K562 (cell line): ENCODE measurements around the gene LGALS8.

ENCODE experiments used
- ATF3 ChIP-seq, 2 experiments: fragments of 450-650 bp in 1 of 2; sonication (generic) in 1 of 2; formaldehyde crosslinking in 1 of 2; IDR thresholded peaks in 1 of 2; conservative IDR thresholded peaks in 1 of 2; 2 replicates each; pipeline versions ENCODE4 v1.6.1 to v1.8.1; 2016 to 2023; ENCODE audit warnings: mild to moderate bottlenecking in 2 of 2, moderate library complexity in 2 of 2, inconsistent platforms in 1 of 2, missing genetic modification reagents in 1 of 2
- BRCA1 ChIP-seq, 2 experiments: fragments of 450-650 bp in 1 of 2; sonication (generic) in 1 of 2; formaldehyde crosslinking in 1 of 2; IDR thresholded peaks; 2 replicates each; pipeline versions ENCODE4 v1.5.0 to v1.6.1; 2017 to 2020; ENCODE audit warnings: mild to moderate bottlenecking in 1 of 2, missing genetic modification reagents in 1 of 2
- JUND ChIP-seq, 2 experiments: IDR thresholded peaks; 2 replicates in 1 of 2; 3 replicates in 1 of 2; pipeline ENCODE4 v1.6.1; 2011; ENCODE audit warnings: borderline replicate concordance in 2 of 2, low read depth in 2 of 2, low read length in 2 of 2, improper control_type of control experiment in 1 of 2, missing biosample characterization in 1 of 2, missing genetic modification characterization in 1 of 2, missing genetic modification reagents in 1 of 2
- MAX ChIP-seq: sonication (generic); formaldehyde crosslinking; IDR thresholded peaks from 2 replicates; pipeline ENCODE4 v1.9.0; 2022; ENCODE audit warnings: mild to moderate bottlenecking, missing genetic modification reagents
- PTRF ChIP-seq: fragments of 450-650 bp; IDR thresholded peaks from 2 replicates; pipeline ENCODE4 v1.6.1; 2016; ENCODE audit warnings: mild to moderate bottlenecking, missing genetic modification characterization, missing compliant biosample characterization
- RCOR1 ChIP-seq, 2 experiments: IDR thresholded peaks; 2 replicates each; pipeline ENCODE4 v1.6.1; 2012; ENCODE audit warnings: low read depth in 2 of 2, low read length in 2 of 2, borderline replicate concordance in 1 of 2, improper control_type of control experiment in 1 of 2
- SLC30A9 ChIP-seq: fragments of 250-450 bp; sonication (Bioruptor Pico); IDR thresholded peaks from 2 replicates; pipeline ENCODE4 v1.8.0; 2022; ENCODE audit warnings: mild to moderate bottlenecking, moderate library complexity
- SMARCE1 ChIP-seq: fragments of 450-650 bp; IDR thresholded peaks from 2 replicates; pipeline ENCODE4 v1.7.1; 2016; ENCODE audit warnings: mild to moderate bottlenecking
- TAF15 ChIP-seq: fragments of 200-400 bp; formaldehyde crosslinking; IDR thresholded peaks from 2 replicates; pipeline ENCODE4 v1.6.1; 2017; ENCODE audit warnings: mild to moderate bottlenecking, low read depth, low read length, moderate library complexity
- TAL1 ChIP-seq: fragments of 450-650 bp; IDR thresholded peaks from 2 replicates; pipeline ENCODE4 v1.6.1; 2016; ENCODE audit warnings: mild to moderate bottlenecking
- ZFP36 ChIP-seq: fragments of 150-350 bp; IDR thresholded peaks from 2 replicates; pipeline ENCODE4 v1.6.1; 2018; ENCODE audit warnings: low read length, low read depth; ENCODE audit not compliant: partially characterized antibody
- ZFX ChIP-seq: sonication (generic); formaldehyde crosslinking; IDR thresholded peaks from 2 replicates; pipeline ENCODE4 v1.8.0; 2022; ENCODE audit warnings: mild to moderate bottlenecking, missing genetic modification reagents, moderate library complexity
- ZNF282 ChIP-seq: sonication (generic); formaldehyde crosslinking; IDR thresholded peaks from 2 replicates; pipeline ENCODE4 v1.8.1; 2023; ENCODE audit warnings: missing genetic modification reagents
- ZNF668 ChIP-seq: fragments of 250-450 bp; sonication (Bioruptor Pico); IDR thresholded peaks from 2 replicates; pipeline ENCODE4 v1.8.0; 2022; ENCODE audit warnings: mild to moderate bottlenecking, inconsistent platforms

GRCh38 chr1:236480758-236481436, 42.9 kb upstream of the LGALS8 start:
- TF ChIP-seq SMARCE1: no peak
- TF ChIP-seq MAX (CRISPR knock-in tag): no peak
- no peak for TF ChIP-seq JUND (IDR thresholded peaks at IDR 0.05; ENCODE audit: borderline replicate concordance, low read depth, low read length)
- TF ChIP-seq JUND (tag; IDR thresholded peaks at IDR 0.05; ENCODE audit: borderline replicate concordance, low read depth, low read length): no peak
- TF ChIP-seq TAF15: no peak
- no peak for TF ChIP-seq PTRF (tag)
- no peak for TF ChIP-seq ZNF668
- no peak for TF ChIP-seq BRCA1 (IDR thresholded peaks at IDR 0.05)
- no peak for TF ChIP-seq BRCA1 (CRISPR knock-in tag; IDR thresholded peaks at IDR 0.05)
- TF ChIP-seq ZFP36: no peak
- TF ChIP-seq TAL1: no peak
- no peak for TF ChIP-seq ATF3 (IDR thresholded peaks at IDR 0.05)
- TF ChIP-seq ATF3 (CRISPR knock-in tag; conservative IDR thresholded peaks at IDR 0.05): no peak
- no peak for TF ChIP-seq ZFX (CRISPR knock-in tag)
- no peak for TF ChIP-seq RCOR1 (IDR thresholded peaks at IDR 0.05; ENCODE audit: borderline replicate concordance in 1 of 2, low read depth in 2 of 2, low read length in 2 of 2)
- no peak for TF ChIP-seq SLC30A9 (CRISPR knock-in tag)
- no peak for TF ChIP-seq ZNF282
